AG09319 (cell line): Measurements from ENCODE around the gene DSG2.

Experiments used
- DNase-seq: peaks from one replicate; pipeline ENCODE4 v3.0.0-alpha.2; 2010; ENCODE audit warnings: low read depth; ENCODE audit errors: extremely low read depth
- CTCF ChIP-seq: IDR thresholded peaks from 2 replicates; pipeline ENCODE4 v1.5.1; 2011; ENCODE audit warnings: low read depth, mild to moderate bottlenecking, inconsistent platforms, low read length, moderate library complexity

The DSG2 gene

GRCh38 chr18:31497836-31498573 is at the start of gene DSG2:
Gene DSG2, plus strand, starts transcription at chr18:31498177. Its CDS starts 75 bp downstream, at chr18:31498252.
- no peak for DNase-seq
- no peak for TF ChIP-seq CTCF

- no peak for DNase-seq
- no peak for TF ChIP-seq CTCF
Observed at GRCh38 chr18:31450409-31450808, 47.6 kb upstream of the DSG2 start.

- no peak for TF ChIP-seq CTCF
- no peak for DNase-seq
Observed at GRCh38 chr18:31451625-31452024, 46.4 kb upstream of the DSG2 start.

GRCh38 chr18:31454066-31454708 is 43.8 kb upstream of the DSG2 start:
- DNase-seq = no peak
- no peak for TF ChIP-seq CTCF

GRCh38 chr18:31469629-31470028 is 28.3 kb upstream of the DSG2 start:
- TF ChIP-seq CTCF = no peak
- DNase-seq = no peak

- DNase-seq = no peak
- TF ChIP-seq CTCF = no peak
Observed at GRCh38 chr18:31478688-31479087, 19.3 kb upstream of the DSG2 start.

GRCh38 chr18:31482051-31482450 is 15.9 kb upstream of the DSG2 start:
- TF ChIP-seq CTCF = no peak
- no peak for DNase-seq
